GM18498 (cell line): ENCODE results near the gene PHF2.

ENCODE experiments used
- ATAC-seq: cut with Tn5 transposase; IDR thresholded peaks from one replicate; pipeline ENCODE4 v1.9.1; 2021; ENCODE audit warnings: mild to moderate bottlenecking, moderate library complexity; ENCODE audit not compliant: unreplicated experiment

The PHF2 gene

DNA sequence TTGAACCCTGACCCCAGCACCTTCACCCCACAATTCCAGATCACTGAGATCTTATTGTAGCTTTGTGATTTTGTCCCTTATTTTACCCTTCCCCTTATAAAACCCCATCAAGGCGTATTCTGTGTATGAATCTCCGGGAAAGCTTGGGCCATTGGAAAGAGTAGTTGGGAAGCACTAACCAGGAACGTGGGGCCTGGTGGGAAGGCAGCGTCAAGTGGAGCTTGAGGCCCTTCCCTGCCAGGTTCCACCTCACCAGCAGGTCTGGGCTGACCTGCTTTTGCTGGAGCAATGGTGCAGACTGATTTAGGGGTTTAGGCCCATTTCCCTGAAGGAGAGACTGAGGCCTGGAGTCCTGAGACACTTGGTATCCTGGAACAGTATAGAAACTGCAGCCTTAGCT lies 9.3 kb downstream of the PHF2 start:
- no peak for ATAC-seq

DNA sequence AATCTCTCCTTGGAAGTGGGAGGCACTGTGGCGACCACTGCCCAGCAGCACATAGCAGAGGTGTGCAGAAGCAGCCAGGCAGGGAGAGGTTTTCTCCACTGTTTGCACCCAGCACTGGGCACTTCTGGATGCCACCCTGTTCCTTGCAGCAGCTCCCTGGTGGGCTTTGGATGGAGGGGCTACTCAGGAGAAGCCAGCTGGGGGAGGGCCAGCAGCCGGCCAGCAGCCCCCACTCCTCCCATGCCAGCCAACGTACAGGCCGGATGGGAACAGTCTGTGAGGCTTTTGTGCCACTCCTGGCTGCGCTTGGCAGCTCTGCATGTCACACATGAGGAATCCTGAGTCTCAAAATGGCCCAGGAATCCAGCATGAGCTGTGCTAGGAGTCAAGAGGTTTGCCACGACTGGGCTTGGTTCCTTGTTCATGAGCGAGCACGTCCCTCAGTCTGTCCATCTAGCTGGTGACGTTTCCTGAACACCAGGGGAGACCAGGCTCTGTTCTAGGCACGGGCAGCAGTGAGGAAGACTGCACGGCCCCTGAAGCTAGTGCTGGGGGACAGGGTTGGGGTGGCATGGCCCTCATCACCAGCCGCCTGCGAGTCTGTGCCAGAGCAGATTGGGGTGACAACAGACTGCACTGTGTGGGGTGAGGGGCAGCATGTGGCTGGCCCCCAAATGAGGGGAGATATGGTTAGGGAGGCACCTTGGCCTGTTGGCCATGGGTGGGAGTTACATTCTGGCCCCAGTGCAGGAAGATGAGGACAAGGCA lies 10.1 kb downstream of the PHF2 start:
- ATAC-seq = no peak

DNA sequence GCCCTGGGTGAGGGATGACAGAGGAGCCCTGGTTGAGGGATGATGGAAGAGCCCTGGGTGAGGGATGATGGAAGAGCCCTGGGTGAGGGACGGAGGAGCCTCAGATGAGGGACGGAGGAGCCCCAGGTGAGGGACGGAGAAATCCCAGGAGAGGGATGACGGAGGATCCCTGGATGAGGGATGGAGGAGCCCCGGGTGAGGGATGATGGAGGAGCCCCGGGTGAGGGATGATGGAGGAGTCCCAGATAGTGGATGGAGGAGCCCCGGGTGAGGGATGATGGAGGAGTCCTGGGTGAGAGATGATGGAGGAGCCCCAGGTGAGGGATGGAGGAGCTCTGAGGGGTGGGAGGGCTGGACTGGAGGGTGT lies 10.9 kb downstream of the PHF2 start:
- no peak for ATAC-seq

- no peak for ATAC-seq
These were observed 11.4 kb downstream of the PHF2 start for GRCh38 chr9:93587651-93588347.

DNA sequence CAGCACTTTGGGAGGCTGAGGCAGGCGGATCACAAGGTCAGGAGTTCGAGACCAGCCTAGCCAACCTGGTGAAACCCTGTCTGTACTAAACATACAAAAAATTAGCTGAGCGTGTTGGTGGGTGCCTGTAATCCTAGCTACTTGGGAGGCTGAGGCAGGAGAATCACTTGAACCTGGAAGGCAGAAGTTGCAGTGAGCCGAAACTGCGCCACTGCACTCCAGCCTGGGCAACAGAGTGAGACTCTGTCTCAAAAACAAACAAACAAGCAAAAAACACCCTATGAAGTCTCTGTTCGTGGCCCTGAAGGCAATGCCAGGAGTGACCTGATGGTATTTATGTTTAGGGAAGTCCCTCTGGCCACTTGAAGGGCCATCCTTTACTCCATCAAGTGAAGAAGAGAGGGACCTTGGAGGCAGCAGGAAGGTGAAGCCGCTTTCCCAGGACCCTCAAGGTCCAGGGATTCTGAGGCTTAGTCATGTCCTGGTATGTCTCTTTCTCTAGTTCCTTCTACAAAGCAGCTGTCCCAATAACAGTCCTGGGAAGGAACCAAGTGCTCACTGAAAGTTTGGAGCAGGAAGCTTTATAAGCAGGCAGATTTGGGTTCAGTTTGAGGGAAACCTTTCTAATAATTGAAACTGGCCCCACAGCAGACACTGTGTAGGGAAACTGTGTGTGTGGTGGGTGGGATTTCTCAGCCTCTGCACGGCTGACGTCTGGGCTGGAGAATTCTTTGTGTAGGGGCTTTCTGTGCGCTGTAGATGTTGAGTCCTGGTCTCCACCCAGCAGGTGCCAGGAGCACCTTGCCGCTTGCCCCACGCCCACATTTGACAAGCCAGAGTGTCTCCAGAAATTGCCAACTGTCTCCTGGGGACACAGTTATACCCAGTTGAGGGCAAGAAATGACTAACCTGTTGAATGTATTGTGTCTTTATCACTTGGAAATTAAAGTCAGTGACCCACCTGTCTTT lies 12.5 kb downstream of the PHF2 start:
- ATAC-seq = no peak

GRCh38 chr9:93589688-93590087 lies 13.3 kb downstream of the PHF2 start:
- no peak for ATAC-seq

DNA sequence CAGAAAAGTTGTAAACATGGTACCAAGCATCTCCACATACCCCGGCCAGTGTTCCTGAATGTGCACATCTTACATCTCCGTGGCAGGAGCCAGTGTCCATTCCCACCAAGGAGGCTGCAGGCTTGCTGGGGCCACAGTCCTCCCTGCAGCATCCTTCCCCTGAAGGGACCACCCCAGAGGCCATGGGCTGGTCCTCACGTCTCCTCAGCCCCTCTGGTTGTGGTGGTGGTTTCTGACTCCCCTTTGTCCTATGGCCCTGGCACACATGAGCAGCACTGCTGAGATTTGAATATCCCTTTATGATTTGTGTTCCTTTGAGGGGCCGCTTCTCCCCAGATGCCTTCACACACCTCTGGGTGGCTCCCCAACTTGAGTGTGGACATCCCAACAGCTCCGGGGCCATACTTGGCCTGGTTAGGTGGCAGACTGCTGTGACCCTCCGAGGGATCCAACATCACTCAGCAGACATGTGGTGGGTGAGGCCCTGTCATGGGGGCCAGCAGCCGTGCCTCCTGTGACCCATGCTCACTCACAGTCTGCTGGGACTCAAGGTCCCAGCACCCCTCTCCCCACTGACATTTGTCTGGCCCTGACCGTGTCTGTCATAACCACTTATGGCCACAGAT lies 14.3 kb downstream of the PHF2 start:
- no peak for ATAC-seq

DNA sequence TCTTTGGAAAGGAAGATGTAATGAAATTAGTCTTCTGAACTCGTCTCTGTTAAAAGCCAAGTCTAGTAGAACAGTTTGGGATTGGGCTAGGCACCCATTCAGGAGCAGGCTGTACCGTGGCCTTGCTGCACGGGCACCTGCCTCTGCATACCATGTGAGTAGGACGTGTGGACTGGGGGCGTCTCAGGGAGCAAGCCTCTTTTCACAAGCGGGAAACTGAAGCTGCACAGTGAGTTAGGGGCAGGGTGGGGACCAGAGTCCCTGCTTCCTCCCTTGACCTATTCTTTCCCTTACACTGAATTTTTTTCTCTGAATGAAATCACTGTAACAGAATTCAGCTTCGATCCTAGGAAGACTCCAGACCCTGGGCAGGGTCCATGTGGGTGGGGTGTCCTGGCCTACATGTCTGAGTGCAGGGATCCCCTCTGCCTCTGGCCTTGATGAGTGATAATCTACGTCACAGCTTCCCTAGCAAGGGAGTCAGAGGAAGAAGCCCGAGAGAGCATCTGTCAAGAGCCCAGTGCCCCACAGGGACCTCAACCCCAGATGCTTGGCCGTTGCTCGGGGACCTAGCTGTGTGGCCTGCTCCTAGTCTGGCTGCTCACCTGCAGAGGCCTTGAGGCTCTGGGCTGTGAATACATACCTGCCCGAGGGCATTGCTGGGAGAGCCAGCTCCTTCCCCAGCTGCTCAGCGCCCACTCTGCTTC lies 15.1 kb downstream of the PHF2 start:
- no peak for ATAC-seq

DNA sequence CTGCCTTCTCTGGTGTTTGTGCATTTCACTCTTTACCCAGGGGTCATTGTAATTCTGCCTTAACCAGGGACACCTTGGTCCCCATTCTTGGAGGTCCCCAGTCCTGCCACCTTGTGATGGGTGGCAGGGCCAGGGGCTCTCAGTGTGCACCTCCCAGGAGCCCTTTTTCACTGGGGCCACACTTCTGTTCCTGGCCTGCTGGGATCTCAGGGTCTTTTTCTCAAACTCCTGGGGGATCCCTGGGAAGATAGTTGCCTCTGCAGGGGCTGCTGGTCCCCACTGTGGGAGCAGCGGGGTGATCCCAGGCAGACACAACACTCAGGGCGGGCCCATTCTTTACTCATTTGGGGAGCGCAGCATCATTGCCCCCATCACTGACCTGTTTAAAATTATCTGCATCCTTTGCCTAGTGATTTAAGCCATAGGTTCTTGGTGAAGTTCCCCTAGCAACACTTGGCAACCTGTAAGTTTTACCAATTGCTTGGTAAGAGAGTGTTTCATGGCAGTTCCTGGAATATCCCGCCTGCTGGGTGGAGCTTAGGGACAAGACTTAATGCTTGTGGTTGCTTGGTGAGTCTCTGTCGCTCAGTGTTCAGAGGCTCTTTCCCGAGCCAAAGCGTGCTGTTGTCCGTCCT lies 15.7 kb downstream of the PHF2 start:
- ATAC-seq = no peak

DNA sequence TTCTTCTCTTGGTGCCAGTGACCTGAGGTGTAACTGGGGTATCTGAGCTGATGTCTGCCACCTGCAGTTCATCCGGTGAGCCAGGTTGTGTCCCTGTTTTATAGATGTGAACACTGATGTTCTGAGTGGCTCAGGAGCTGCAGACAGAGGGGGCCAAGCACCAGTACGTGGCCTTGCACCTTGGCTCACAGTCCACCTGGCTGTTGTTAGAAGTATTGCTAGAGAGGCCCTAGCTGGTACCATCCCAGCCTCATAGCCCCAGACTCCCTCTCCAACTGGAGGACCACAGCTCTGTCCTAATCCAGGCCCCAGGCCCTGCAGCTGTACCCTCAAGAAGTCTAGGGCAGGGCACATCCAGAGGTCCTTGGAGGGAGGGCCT lies 16.2 kb downstream of the PHF2 start:
- ATAC-seq = no peak

GRCh38 chr9:93593144-93593658 lies 16.8 kb downstream of the PHF2 start:
- ATAC-seq = no peak

GRCh38 chr9:93594041-93594756 lies 17.8 kb downstream of the PHF2 start:
- no peak for ATAC-seq

DNA sequence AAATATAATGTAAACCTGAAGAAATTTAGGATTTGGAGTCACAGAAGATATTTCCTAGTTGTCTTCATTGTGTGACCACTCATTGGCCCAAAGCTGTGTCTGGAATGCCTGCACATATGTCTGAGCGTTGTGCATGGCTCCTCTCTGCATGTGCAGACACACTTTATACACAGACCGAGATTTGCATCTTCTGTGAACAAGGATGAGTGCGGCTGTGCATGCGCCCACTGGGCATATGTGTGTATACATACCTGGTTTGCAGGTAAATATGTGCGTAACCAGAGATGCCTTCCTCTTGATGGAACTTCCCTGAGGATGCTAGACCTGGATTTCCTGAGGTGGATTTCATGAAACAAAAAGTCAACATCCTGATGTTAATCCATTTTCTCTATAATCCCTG lies 19.1 kb downstream of the PHF2 start:
- no peak for ATAC-seq

- no peak for ATAC-seq
These were observed 19.5 kb downstream of the PHF2 start for GRCh38 chr9:93595861-93596365.

DNA sequence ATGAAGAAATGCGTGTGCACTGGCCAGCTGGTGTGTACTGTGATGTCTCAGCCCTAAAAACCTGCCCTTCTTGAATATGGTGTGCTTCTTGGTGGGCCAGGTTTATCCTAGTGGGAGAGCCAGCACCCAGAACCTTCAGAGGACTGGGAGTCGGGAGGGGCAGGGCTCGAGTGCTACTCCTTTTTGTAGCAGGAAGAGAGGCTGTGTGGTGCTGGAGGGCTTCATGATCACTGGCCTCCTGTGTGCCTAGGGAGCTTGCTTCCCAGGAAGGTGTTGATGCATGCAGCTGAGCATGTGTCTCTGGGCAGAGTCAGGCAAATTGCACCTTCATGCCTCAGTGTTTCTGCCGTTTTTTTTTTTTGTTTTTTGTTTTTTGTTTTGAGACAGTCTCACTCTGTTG lies 20.0 kb downstream of the PHF2 start:
- ATAC-seq = no peak

- no peak for ATAC-seq
These were observed 20.8 kb downstream of the PHF2 start for GRCh38 chr9:93597142-93597706.

DNA sequence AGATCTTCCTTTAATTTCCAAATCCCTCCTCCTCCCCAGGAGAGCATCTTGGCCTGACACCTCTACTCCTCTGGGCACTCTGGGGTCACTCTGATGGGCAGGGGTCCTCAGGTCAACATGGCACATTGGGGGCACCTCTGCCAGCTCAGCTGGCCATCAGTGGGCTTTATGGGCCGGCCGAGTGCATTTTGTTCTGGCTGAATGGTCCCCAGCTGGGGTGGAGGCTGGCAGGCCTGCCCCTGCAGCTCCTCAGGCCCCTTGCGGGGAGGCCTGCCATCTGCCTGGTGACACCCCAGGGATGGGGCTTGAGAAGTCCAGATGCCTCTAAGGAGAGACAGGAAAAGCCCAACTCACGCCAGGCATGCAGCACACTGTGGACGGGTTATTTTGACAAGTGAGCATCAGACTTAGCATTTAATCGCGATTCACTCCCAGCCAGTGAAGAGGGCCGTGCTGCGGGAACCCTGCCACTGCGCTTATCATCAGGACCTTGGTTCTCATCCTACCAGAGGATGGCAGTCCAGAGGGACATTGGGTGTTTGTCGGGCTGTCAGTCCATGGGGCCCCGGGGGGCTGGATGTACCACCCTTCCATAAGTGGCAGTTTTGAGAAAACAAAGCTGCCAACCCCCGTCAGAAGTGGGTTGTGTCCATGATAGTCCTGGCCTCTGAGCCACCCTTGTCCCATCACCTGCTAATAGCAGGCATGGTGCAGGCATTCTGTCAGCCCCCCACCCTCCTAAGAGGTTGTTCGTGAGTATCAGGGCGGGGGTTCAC lies 21.7 kb downstream of the PHF2 start:
- ATAC-seq = no peak
